GM19035 (cell line): Measurements from ENCODE around the gene ADAM33.

Source experiments
- ATAC-seq: cut with Tn5 transposase; IDR thresholded peaks from one replicate; pipeline ENCODE4 v1.9.1; 2021; ENCODE audit not compliant: unreplicated experiment

ADAM33 gene

GRCh38 chr20:3652221-3652620 is 29.6 kb downstream of the ADAM33 start:
- ATAC-seq = no peak

DNA sequence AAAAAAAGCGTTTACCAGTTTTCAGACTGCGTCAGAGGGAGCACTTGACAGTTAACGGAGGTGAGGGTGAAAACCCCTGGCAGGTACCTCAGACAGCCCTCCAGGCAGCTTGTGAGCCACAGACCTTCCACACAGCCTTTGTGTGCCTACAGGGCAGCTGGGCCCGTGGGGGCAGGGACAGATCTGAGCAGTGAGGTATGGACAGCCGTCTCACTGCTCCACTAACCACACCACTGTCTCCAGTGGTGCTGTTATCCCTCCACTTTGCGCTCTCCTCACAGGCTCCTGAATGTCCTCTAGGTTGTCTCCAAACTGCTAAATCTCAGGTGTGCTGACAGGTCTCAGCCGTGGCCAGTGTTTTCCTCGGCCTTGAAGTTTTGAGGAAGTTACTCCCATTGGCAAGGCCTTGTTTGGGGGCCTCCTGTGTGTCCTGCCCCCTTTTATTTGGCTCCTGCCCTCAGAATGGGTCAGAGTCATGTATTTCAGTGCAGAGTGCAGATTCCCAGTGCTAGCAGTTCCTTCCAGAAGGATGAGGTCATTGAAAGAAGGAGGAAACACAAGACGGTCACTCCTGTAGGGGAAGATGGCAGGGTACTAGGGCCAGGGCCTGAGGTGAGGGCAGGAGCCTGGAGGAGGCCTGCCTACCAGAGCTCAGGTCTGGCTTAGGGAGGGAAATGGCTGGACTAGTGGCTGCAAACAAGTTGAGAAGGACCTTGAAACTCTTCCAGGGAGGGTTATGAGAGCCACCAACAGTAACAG is 30.4 kb downstream of the ADAM33 start:
- ATAC-seq = no peak

DNA sequence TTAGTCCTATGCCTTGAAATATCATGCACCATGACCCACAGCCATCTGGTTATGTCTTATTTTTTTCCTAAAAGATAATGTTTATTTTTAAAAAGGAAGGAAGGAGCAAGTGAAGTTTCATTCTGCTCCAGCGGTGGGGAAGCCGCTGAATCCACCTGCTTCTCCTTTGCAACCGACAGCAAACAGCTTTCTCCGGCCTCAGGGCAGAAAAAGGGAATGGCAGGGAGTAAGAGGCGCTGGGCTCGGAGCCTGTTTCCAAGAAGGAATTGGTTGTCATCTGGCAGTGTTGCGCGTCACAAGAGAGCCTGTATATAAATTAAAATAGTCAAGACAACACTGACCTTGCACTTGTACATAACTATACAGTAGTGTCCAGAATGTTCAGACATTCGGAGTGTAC is 32.9 kb downstream of the ADAM33 start:
- no peak for ATAC-seq

GRCh38 chr20:3647473-3647872 is 34.3 kb downstream of the ADAM33 start:
- no peak for ATAC-seq

DNA sequence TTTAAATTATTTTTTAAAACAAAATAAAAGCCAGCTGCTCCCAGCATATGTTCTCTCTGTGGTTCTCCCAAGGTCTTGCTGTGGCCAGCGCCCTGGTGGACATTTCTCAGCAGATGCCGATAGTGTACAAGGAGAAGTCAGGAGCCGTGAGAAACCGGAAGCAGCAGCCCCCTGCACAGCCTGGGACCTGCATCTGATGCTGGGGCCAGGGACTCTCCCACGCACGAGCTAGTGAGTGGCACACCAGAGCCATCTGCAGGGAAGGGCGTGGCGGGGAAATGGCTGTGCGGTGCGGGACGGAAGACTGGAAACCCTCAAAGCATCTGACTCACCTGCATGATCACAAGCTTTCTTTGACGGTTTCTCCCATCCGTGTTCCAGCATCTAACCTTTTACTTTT is 35.2 kb downstream of the ADAM33 start:
- no peak for ATAC-seq

GRCh38 chr20:3646067-3646440 is 35.8 kb downstream of the ADAM33 start:
- no peak for ATAC-seq

GRCh38 chr20:3645309-3646066 is 36.3 kb downstream of the ADAM33 start:
- ATAC-seq = no peak

DNA sequence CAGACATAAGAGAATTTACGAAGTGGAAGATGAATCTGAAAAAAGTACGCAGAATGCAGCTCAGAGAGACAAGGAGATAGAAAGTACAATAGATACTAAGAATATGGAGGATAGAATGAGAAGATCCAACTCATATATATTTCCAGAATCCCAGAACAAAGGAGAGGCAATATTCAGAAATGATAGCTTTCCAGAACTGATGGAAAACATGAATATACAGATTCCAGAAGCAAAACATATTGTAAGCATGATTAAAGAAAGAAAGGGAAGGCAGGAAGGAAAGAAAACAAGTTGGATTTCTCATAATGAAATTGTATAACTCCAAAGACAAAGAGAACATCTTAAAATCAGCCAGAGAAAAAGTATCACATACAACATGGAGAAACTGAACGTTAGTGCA is 41.6 kb downstream of the ADAM33 start:
- ATAC-seq = no peak

- ATAC-seq = no peak
Measured at GRCh38 chr20:3635346-3635745, 46.5 kb downstream of the ADAM33 start.

DNA sequence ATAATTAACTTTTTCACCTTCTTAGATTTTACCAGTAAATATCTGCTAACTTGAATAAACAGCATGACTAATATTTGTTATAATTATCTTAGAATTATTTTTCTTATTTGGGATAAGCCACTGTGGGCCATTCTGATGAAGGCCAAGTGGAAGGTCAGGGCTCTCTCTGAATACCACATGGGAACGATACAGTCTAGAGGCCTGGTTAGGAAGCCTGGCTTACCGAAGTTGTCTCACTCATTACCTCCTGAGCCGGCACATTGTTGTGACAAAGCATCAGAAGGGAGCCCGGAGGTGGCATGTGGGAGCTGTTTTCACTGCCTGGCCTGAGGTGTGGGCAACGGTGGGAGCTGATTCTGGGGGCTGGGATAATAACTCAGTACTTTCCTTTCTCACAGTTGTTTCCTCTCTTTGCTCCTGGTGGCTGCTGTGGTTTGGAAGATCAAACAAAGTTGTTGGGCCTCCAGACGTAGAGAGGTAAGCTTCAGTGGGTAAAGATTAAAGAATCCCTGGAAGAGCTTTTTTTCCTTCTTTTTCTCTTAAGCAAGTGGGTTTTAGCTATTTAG is 47.8 kb downstream of the ADAM33 start:
- ATAC-seq = no peak

GRCh38 chr20:3632311-3633004 is 49.4 kb downstream of the ADAM33 start:
- no peak for ATAC-seq

DNA sequence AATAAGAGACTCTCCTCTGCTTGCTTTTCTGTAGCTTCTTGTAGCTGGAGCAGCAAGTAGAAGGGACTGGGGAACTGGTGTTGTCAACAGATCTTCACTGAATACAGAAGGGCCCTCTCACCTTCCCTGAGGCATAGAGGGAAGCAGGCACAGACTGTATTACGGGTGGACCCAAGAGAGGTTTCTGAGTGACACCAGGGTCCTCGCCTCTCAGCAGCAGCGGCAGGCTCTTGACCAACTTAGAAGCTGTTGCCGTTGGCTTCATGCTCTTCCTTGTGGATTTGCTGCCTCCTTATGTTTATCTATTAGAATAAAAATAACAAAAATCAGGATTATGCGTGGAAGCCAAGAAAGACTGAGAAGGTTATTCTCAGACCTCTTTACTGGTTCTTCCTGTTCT is 50.3 kb downstream of the ADAM33 start:
- ATAC-seq = no peak

GRCh38 chr20:3630429-3630828 is 51.4 kb downstream of the ADAM33 start:
- no peak for ATAC-seq

- no peak for ATAC-seq
Measured at GRCh38 chr20:3629893-3630292, 51.9 kb downstream of the ADAM33 start.

DNA sequence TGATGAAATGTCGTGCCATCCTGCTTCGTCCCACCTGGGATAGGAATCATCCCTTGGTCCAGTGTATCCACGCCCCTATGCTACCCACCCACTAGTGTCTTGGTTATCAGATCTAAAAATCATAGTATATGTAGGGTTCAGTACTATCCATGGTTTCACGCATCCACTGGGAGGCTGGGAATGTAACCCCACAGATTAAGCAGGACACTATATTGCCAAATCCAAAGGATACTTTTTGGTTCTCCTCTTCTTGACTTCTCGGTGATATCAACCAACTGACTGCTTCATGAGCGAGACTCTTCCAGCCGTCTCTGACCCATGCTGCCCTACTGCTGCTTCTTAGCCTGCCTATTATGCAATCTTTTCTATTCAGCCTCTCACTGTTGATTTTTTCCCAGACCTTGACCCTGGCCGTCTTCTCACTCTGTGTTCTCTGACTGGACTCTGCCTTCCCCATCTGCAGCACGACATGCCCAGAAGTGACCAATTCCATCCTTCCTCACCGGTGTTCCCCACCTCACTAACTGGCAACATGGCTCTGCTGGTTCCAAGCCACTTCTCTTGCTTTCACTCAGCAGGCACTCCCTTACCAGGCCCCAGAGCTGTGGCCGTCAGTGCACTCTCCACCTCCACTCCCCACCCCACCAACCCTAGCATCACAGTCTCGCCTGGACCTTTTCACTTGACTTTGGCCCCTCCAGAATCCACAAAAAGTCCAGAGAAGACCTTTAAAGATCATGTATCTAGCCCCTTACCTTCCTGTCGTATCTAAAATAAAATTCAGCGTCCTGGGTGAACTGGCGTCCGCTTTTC is 53.1 kb downstream of the ADAM33 start:
- ATAC-seq = no peak

DNA sequence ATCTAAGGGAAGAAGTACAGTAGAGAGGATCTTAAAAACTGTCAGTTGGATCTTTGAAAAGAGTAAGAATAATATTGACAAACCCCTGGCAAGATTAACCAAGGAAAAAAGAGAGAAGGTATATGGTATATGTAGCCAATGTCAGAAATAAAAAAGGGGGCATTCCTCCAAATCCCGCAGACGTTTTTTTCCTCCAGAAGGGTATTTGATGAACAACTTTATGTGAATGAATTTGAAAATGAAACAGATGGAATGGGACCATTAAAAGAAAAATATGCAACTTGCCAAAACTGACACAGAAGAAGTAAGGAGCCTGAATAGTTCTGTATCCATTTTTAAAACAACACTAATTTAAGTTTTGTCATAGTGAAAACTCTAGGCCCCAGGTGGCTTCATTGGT is 54.3 kb downstream of the ADAM33 start:
- ATAC-seq = no peak

- ATAC-seq = no peak
Measured at GRCh38 chr20:3622406-3622805, 59.4 kb downstream of the ADAM33 start.

DNA sequence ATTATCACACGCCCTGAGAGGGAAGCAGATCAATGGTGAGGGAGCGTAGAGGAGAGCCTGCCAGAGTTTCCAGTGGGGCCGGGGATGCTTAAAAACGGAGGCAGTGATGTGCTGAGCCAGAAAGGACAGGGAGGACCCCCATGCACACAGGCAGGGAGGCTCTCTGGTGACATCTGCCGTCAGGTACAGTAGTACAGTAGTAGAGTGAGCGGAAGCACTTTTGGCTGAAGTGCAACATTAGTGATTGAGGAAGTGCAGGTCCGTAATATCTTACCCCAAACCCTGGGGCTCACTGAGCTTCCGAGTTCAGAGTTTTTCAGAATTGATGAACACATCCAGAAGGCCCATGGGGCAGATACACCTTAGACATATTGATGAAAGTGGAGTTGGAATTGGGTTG is 60.7 kb downstream of the ADAM33 start:
- ATAC-seq = no peak
